ENCODE results near the gene ASIP. TPM values are rescaled to one million over a fixed set of nuclear protein-coding genes. Genes with fewer than 3 reads are reported as not detected.
A peak's percentile ranks its signal among the peaks of the same experiment; 100 is the strongest.

Gene ASIP
- total and polyA plus RNA-seq, 2 of the 13 experiments (the other 11 are each of a cell fraction or from before 2014, with no cell fraction given): not detected

- TF ChIP-seq TFDP1 (CRISPR knock-in tag; IDR thresholded peaks at IDR 0.05; ENCODE audit: borderline replicate concordance): peak; percentile 93
- no peak for TF ChIP-seq ZNF646 (CRISPR knock-in tag; IDR thresholded peaks at IDR 0.05)
- TF ChIP-seq ZBTB40 (IDR thresholded peaks at IDR 0.05): no peak
- peak; percentile 91 for TF ChIP-seq ZBTB40 (CRISPR knock-in tag; IDR thresholded peaks at IDR 0.05)
- TF ChIP-seq KDM4B (CRISPR knock-in tag; IDR thresholded peaks at IDR 0.05): peak; percentile 34; the same call in 1 of the 2 replicates
- peak; percentile 85 for TF ChIP-seq GATAD1 (CRISPR knock-in tag; IDR thresholded peaks at IDR 0.05)
- TF ChIP-seq ZBTB25 (CRISPR knock-in tag; IDR thresholded peaks at IDR 0.05): peak; percentile 82; the same call in 1 of the 2 replicates
- no peak for TF ChIP-seq ZNF530 (CRISPR knock-in tag; IDR thresholded peaks at IDR 0.05; ENCODE audit: low read depth)
- peak; percentile 15 for TF ChIP-seq ZKSCAN8 (CRISPR knock-in tag; IDR thresholded peaks at IDR 0.05; ENCODE audit: borderline replicate concordance)
- TF ChIP-seq AHR (CRISPR knock-in tag; IDR thresholded peaks at IDR 0.05): peak; percentile 89
These were observed 61.7 kb downstream of the ASIP start, which contains the start of gene AHCY (continued) for GRCh38 chr20:34302723-34303533.

Data from HepG2 (cell line).